Hippocampal formation (tissue), 2 donors: Measurements from ENCODE around the gene ZNF407.

Experiments
- DNase-seq, 2 donors: peaks; one replicate each; lab custom pipeline; 2025; lab: John Stamatoyannopoulos, UW

The ZNF407 gene

GRCh38 chr18:74791501-74792194 is 194.0 kb downstream of the ZNF407 start:
- DNase-seq: no peak

- no peak for DNase-seq
These were observed 196.1 kb downstream of the ZNF407 start for GRCh38 chr18:74793746-74794145.

DNA sequence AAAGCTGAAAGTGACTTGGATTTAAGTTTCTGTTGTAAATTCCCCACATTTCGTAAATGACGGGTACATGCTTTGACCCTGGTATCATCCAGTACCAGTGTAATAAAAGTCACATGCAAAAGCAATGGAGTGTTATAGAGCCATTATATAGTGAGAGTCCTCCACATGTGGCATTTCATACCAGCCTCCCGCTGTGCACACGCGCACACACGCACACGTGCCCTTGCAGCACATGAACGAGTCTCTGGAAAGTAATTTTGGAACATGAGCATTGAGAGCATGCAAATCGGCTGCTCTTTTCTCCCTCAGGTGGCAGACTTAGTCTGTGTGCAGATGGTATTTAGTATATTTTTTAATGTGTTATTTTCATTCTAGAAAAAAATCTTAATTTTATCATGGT is 198.1 kb downstream of the ZNF407 start:
- DNase-seq: no peak

DNA sequence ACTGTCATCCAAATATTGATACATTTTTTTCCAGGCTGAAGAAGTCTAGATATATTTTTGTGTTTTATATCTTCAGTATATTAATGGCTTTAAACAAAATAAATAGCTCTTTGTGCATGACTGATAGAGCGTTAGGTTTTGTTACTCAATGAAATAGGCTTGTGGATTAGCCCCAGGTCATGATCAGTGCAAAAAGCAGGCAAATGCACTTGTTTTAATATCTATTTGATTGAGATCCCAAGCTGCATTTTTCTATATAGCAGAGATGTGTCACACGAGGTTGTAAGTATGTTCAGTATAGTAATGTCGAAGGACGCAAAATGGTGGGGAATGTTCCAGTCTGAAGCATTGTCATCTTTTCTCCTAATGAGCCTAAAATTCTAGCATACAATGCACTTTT is 198.5 kb downstream of the ZNF407 start:
- no peak for DNase-seq

DNA sequence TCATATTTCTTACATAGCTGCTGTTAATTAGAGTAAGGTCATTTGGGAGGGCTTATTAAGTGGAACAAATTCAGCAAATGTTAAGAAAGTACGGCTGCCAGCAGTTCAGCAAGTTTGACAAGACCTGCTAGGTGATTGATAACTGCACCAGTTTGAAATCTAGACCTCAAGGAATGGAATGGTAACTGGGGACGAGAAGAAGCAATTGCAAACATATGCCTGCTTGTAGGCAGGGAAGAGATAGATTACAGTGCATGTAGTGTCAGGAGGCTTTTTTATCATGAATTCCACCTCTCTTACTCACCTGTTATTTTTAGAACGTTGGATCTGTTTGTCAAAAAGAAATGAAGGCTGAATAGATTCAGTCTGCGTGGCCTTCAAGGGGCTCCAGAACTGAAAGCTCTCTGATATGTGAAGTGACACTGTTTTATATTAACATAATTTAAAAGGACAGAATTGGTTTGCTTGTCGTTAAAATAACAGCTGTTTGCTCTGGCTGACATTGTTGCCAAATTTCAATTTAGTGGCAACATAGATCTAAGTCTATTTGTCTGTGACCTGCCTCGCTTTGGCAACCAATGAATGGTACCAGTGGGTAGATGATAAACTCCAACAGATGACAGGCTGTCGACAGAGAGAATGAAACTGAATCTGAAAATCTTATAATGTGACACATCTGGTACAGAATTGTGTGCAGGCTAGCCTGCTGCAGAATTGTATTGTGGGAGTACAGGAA is 199.3 kb downstream of the ZNF407 start:
- DNase-seq: no peak

GRCh38 chr18:74797577-74798151 is 200.0 kb downstream of the ZNF407 start:
- no peak for DNase-seq

GRCh38 chr18:74799542-74799941 is 201.9 kb downstream of the ZNF407 start:
- no peak for DNase-seq

DNA sequence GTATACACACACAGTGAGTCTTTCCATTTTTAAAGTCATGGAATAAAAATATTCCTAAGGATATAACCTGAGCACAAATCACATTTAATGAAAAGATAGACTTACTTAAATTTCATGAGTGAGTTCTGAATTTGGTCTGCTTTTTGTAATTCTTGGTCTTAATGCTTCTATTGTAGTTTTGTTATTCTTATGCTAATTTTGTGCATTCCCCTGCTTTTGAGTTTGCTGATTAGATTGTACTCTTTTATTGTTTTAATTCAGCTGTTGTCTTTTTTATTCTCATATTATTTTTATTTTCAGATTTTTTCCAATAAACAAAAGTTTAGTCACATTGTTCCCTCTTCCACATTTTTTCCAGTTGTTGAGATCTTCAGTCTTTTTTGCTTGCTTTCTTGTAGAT is 202.4 kb downstream of the ZNF407 start:
- DNase-seq: no peak

- no peak for DNase-seq
These were observed 205.4 kb downstream of the ZNF407 start for GRCh38 chr18:74803117-74803516.

- DNase-seq: no peak
These were observed 206.1 kb downstream of the ZNF407 start for GRCh38 chr18:74803769-74804168.

GRCh38 chr18:74804677-74805076 is 207.0 kb downstream of the ZNF407 start:
- DNase-seq: no peak

GRCh38 chr18:74806073-74806472 is 208.4 kb downstream of the ZNF407 start:
- no peak for DNase-seq

DNA sequence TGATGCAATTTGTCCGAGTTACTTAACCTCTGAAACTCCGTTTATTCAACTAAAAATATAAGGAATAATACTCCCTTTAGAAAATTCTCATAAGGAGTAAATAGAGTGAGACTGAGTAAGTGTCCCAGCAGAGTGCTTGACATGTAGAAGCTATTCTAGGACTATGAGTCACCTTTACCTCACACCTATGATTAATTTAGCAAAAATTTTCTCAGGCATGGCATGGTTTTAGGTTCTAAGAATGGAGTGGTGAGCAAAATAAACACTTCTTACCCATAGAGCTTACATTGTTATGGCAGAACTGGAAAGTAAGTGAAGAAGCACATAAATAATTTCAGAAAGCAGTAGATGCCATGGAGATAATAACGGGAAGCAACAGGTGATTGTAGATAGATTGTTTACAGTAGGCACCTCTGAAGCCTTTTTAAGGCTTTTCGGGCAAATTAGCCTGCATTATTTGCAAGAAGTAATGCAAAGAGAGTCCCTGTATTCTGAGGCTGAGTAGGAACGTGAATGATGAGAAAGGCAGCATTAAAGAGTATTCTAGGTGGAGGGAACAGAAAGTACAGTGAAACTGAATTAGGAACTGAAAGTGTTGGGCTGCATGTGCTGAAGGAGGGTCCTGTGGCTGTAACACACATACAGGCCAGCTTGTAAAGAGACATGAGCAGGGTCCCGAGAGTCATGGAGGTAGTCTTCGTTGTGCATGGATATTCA is 209.2 kb downstream of the ZNF407 start:
- DNase-seq: no peak

GRCh38 chr18:74817576-74817975 is 219.9 kb downstream of the ZNF407 start:
- DNase-seq: no peak

DNA sequence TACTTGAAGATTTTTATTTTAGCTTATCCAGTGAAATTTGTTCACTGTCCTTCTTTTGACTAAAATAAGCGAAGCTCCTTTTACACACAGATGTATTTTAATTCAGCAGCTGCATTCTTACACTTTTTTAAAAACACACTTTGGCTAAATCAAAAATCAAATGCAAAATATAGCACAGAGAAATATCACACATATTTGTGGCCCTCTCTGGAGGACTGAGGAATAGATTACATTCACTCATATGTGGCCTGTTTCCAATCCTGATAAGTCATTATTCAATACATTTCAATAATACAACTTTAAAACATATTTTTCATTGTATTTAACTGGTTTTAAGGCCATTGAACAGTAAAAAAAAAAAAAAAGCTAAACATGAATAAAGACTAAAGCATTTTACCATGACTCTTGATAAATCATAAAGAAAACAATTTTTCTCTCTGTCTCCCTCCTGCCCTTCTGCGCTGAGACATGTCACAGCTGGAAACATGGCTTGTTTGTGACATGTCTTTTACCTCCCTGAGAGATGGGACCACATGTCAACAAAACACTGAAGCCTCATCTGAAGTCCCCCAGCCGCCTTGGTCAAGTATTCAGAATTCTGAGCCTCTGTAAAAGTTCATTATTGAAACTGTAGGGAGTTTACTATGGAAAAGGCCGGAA is 221.0 kb downstream of the ZNF407 start:
- no peak for DNase-seq

GRCh38 chr18:74819433-74820059 is 221.9 kb downstream of the ZNF407 start:
- DNase-seq: no peak

DNA sequence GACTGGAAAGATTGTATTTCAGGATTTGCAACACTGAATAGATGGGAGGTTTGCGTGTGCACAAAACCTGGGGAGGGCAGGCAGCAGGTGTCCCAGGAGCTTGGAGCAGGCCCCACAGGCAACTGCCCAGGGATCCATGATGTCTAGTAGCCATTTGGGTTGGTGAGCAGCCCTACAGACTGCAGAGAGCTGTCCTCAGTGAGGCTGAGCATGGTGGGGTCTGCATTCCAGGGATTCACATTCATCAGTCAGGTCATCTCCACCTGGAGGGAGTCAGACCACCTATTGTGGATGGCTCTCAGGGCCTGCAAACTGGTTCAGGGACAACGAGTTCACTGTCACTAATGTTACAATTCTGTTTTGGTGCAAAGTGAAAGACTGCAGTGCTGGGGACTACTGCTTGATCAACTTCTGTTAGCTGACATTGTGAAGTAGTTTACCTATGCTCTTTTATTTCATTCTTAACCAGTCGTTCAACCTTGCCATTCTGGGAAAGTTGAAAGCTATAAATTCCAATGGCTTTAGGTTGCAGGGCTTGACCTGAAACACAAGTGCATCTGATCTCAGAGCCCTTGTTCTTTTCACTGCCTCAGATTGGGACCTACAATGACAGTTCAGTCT is 222.6 kb downstream of the ZNF407 start:
- DNase-seq: no peak

- no peak for DNase-seq
These were observed 227.8 kb downstream of the ZNF407 start for GRCh38 chr18:74825460-74825859.

DNA sequence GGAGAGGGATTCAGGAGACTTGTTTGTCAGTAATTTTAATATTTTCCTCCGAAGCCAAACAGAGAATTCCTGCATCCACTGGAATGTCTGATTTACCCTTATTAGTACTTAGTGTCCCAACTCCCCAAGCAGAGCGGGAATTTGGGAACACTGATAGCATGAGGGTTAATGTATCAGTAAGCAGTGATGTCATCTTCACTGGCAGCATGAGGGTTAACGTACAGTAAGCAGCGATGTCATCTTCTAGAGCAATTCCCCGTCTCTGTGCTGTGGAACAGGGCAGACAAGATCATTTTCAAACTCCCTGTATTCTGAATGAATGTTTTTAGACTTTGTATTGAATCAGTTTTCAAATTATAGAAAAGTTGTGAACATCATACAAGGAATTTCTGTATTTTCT is 228.9 kb downstream of the ZNF407 start:
- no peak for DNase-seq

GRCh38 chr18:74828200-74828599 is 230.5 kb downstream of the ZNF407 start:
- no peak for DNase-seq

DNA sequence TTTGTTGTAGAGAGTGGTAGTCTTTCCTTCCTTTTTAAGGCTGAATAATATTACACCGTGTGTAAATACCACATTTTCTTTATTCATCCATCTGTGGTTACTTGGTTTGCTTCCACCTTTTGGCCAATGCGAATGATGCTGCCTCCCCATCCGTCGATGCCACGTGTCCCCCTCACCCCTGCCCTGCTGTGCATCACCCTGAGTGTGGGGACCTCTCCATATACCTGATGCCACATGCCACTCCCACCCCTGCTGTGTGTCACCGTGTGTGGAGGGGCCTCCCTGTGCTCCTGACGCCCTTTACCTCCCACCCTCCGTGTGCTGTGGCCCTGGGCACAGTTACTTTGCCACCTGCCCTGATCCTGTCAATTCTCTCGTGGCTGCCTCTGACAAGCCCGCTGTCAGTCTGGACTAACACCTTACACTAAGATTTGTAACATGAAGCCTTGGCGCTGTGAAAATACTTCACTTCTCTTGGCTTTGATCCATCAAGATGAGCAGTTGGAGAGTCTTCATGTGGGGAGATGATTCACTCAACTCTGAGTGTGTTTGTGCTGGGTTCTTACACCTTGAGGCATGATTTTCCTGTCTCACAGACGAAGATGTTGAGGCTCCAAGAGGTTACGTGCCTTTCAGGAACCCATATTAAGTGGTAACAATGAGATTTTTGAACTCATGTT is 234.0 kb downstream of the ZNF407 start:
- no peak for DNase-seq
